GM21390 (cell line): ENCODE data around the gene RERE.

Experiments
- ATAC-seq: cut with Tn5 transposase; IDR thresholded peaks from one replicate; pipeline ENCODE4 v1.9.1; 2021; ENCODE audit not compliant: unreplicated experiment

The RERE gene

GRCh38 chr1:8721679-8722324 is 95.6 kb downstream of the RERE start:
- ATAC-seq: no peak

DNA sequence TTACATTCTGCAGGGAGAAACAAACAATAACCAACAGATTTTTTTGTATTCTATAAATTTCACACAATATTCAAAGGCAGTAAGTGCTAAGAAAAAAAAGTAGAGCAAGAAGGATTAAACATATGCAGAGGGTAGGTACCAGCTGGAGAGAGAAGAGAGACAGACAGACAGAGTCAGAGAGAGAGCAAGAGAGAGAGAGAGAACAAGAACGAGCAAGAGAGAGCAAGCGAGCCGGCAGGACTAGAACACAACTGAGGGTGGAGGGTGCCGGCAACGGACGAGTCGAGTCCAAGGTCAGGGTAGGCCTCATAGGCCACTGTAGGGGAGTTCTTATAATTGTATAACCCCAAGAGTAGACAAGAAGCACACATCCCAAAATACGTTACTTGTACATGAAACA is 97.1 kb downstream of the RERE start:
- ATAC-seq: no peak

DNA sequence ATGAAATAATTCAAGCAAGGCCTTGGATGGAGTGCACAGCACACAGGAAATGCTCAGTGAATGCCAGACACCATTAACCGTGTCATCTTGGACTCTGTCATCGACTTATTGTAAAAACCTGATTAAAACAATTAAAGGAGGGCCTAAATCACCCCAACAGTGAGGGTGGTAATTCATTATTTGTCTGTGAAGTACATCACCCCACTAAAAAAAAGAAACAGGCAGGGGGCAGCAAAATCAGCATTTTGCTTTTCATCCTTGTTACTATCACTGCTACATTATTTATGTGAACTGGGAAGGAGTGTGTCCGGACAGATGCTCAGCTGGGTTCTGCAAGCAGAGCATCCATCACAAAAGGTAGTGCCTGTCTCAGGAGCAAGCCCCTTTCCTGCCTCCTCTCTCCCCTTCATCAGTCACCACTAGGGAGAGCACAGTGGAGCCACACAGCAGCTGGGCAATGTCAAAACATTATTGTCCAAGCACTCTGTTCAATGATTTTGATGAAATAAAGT is 98.5 kb downstream of the RERE start:
- no peak for ATAC-seq

DNA sequence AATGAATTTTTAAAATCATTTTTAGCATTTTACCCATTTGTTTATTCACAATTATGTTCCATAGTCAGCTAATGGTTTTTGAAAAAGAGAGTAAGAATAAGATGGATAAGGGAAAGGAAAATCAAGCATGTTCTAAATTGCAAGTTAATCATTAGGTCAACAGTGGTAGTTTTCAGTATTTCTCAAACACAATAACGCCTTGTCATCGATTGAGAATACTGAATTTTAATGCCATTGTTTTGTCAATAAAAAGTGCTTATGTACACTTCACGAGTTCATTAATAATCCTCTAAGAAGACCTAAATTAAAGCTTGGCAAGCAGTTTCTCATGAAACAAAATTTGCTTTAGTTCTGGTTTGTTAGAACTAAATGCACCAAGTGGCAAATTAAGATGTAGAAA is 100.3 kb downstream of the RERE start:
- no peak for ATAC-seq

DNA sequence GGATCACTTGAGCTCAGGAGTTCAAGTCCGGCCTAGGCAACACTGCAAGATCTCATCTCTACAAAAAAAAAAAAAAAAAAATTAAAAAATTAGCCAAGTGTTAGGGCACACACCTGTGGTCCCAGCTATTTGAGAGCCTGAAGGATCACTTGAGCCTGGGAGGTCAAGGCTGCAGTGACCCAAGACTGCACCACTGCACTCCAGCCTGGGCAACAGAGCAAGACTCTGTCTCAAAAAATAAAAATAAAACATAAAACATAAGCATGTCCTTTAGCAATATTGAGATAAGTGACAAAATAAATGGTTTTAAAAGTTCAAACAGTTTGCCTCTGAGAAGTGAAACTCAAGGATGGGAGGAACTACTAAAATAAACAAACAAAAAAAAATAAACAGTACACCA is 101.2 kb downstream of the RERE start:
- no peak for ATAC-seq

DNA sequence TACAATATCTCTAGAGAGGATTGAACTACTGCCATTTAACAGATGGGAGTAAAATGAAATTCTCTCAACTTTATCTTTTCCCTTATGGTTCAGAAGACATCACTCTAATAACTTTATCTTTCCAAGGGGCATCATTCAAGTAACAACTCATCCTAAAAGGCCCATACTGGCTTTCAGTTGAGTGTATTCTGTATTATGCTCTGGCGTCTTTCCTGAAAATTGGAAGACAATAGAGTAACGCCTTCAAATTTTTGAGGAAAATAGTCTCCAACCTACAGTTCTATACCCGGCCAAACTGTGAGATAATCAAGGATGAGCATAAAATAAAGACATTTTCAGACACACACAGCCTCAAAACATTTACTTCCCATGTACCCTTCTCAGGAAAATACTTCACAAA is 103.3 kb downstream of the RERE start:
- no peak for ATAC-seq

- no peak for ATAC-seq
These were observed 104.8 kb downstream of the RERE start for GRCh38 chr1:8712413-8713231.

GRCh38 chr1:8711873-8712412 is 105.5 kb downstream of the RERE start:
- ATAC-seq: no peak

DNA sequence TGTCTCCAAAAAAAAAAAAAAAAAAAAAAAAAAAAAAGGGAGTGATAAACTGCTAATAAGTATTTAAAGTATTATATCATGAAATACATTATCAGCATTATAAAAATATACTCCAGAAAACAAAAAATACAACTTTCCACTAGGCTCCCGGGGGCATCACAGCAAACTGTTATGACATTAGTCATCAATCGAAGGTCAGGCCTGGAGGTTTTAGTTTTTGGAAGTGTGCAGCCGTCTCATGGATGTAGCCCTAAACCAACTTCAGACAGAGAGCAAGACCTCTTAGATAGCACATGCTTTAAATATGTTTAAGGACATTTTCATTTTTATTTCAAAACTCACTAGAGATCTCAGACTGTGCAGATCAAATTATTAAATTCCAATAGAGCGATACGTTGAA is 106.3 kb downstream of the RERE start:
- ATAC-seq: no peak

DNA sequence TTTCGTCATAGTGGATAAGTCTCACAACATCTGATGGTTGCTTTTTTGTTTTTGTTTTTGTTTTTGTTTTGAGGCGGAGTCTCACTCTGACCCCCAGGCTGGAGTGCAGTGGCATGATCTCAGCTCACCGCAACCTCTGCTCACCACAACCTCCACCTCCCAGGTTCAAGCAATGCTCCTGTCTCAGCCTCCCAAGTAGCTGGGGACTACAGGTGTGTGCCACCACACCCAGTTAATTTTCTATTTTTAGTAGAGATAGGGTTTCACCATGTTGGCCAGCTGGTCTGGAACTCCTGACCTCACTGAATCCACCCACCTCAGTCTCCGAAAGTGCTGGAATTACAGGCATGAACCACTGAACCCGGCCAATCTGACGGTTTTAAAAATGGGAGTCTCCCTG is 109.2 kb downstream of the RERE start:
- no peak for ATAC-seq

- ATAC-seq: no peak
These were observed 110.4 kb downstream of the RERE start for GRCh38 chr1:8706995-8707396.

DNA sequence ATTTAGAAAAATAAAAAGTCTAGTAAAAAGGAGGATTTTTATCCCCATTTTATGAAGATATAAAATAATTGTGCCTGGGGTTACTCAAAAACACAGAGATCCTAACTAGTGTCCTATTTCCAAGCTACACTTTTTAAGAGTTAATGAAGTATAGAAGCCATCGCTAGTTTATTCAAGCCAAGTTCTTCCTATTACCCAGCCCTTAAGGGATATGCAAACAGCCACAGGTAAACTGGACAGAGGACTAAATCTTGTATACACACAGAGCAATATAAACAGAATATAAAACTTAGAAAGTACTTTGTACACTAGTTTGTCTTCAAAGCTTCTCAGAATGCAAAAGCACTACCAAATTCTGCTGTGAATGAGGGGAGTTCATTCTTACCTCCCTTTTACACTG is 111.1 kb downstream of the RERE start:
- no peak for ATAC-seq

GRCh38 chr1:8704866-8705506 is 112.5 kb downstream of the RERE start:
- ATAC-seq: no peak

GRCh38 chr1:8702850-8703810 is 114.3 kb downstream of the RERE start:
- ATAC-seq: peak; percentile 74

DNA sequence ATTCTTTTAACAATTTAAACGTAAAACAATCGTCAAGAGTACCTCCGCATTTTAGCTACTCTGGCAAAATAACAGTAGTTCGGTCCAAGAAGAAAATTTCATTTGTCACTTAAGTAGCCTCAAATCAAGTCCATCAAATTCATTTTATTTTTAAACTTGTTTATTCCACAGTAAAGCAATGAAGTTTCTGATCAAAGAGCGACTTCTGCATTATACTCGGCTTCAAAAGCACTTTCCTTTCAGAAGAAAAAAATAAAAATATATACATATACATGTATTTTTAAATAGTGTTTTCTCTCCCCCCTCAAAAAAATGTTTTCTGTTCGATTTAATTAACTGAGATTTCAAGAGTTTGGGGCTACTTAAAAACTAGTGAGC is 115.0 kb downstream of the RERE start:
- ATAC-seq: no peak

- ATAC-seq: no peak
These were observed 115.5 kb downstream of the RERE start for GRCh38 chr1:8701794-8702471.

DNA sequence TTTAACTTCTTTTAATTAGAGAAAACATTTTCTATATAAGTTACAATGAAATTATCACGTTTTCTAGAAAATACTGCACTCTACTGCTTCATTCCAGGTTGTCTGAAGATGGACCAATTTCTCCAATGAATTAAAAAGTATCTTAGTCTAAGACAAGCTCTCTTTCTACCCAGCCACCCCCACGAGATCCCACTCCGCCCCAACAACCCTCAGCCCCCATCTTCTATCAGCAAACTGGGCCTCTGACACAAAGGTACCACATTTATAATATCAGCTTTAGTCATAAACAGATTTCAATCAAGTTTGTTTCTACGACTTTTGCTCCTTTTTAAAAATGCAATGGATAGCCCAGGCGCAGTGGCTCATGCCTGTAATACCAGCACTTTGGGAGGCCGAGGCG is 117.8 kb downstream of the RERE start:
- ATAC-seq: no peak

DNA sequence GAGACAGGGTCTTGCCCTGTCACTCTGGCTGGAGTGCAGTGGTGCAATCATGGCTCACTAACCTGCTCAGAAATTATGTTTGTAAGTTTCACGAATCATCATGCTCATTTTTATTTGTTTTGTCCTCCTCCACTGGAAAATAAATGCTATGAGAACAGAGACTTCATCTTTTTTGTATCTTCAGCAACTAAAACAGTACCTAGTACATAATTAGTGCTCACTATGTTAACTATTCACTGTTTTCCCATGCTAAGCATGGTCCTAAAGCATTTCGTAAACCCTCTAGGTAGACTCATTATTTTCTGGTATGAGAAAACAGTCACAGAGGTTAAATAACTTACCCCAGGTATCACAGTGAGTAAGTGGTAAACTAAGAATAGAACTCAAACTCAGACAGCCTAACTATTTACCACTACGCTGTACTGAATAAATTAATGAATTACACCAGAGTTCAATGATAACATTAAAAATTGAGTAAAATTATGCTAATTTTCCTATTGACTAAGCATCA is 118.4 kb downstream of the RERE start:
- ATAC-seq: no peak

DNA sequence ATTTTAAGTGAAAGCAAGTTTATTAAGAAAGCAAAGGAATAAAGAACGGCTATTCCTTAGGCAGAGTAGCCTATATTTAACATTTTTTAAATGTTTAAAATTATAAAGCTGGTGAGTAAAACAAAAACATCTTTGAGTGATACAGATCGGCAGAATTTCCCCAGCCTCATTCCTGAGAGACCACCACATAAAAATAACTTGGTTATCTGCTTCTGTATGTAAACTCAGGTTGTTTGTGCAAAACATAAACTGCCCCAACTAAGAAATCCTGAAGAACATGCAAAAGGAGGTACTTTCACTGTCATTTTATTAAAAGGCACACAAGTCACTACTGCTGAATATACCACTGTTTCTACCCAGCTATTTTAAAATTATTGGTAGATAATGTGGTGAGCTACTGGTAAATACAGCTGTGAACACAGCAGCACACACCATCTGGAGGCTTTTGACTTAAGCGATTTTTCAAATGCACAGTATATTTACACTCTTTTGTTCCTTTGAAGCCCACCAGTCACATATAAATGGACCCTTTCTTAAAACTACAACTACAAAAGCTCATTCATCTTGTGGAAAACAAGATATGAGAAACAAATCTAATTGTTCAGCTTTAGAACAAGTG is 119.3 kb downstream of the RERE start:
- ATAC-seq: no peak
